ENCODE data around the gene PIP5K1B.

DNA sequence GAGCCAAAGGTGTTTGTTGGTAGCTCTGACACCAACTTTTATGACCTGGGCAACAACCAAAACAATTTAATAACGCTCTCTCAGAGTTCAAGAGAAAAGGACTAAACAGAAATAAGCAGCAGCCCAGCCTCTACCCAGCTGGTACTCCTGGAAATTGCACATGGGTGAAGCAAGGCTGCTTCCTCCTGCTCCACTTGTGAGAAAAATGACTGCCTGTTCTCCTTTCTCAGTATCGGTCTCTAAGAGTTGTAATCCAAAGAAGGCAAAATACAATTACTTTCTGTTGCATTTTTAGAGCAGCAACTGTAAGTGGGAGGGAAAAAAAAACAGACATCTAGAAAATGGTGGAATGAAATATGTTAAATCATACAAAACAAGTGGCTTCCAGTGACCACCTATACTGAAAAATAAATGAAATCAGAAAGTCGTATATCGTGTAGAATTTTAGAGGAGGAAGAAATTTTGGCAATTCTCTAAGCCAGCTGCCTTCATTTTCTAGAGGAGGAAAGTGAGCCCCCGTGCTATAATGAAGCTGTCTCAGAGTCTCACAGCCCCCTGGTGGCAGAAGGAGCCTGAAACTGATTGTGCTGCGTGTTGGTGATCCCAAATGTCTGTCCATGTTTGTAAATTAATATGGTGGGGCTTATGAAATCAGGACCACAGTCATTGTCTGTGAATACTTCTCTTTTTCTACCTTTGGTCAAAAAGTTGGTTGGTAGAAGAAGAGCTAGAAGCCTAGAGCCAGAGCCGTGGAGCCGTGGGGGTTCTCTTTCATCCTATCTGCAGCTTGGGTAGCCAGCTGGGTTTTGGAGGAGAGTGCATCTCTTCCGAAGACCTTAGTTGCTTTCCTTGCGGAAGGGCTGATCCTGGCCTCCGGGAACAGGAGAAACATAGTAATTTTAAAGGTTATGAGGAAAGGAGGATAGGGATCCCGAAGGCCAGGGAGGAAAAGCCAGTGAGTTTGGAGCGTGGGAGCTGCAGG, 139.9 kb downstream of the PIP5K1B start:
- TF ChIP-seq, protein P1, sequence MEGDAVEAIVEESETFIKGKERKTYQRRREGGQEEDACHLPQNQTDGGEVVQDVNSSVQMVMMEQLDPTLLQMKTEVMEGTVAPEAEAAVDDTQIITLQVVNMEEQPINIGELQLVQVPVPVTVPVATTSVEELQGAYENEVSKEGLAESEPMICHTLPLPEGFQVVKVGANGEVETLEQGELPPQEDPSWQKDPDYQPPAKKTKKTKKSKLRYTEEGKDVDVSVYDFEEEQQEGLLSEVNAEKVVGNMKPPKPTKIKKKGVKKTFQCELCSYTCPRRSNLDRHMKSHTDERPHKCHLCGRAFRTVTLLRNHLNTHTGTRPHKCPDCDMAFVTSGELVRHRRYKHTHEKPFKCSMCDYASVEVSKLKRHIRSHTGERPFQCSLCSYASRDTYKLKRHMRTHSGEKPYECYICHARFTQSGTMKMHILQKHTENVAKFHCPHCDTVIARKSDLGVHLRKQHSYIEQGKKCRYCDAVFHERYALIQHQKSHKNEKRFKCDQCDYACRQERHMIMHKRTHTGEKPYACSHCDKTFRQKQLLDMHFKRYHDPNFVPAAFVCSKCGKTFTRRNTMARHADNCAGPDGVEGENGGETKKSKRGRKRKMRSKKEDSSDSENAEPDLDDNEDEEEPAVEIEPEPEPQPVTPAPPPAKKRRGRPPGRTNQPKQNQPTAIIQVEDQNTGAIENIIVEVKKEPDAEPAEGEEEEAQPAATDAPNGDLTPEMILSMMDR (IDR thresholded peaks at IDR 0.05), result peak in 5 of 6 experiments; percentile 20 to 47 (median 28)
- TF ChIP-seq POLR2AphosphoS5 (IDR thresholded peaks at IDR 0.05), result no peak
- TF ChIP-seq POLR2A (IDR thresholded peaks at IDR 0.05), result no peak
- TF ChIP-seq EP300 (IDR thresholded peaks at IDR 0.05), result no peak
